Glomerular visceral epithelial cell (primary cell): Measurements from ENCODE around the gene PUM1.

ENCODE experiments used
- DNase-seq: peaks from one replicate; pipeline ENCODE4 v3.0.0-alpha.2; 2016; ENCODE audit errors: extremely low spot score

PUM1 gene

DNA sequence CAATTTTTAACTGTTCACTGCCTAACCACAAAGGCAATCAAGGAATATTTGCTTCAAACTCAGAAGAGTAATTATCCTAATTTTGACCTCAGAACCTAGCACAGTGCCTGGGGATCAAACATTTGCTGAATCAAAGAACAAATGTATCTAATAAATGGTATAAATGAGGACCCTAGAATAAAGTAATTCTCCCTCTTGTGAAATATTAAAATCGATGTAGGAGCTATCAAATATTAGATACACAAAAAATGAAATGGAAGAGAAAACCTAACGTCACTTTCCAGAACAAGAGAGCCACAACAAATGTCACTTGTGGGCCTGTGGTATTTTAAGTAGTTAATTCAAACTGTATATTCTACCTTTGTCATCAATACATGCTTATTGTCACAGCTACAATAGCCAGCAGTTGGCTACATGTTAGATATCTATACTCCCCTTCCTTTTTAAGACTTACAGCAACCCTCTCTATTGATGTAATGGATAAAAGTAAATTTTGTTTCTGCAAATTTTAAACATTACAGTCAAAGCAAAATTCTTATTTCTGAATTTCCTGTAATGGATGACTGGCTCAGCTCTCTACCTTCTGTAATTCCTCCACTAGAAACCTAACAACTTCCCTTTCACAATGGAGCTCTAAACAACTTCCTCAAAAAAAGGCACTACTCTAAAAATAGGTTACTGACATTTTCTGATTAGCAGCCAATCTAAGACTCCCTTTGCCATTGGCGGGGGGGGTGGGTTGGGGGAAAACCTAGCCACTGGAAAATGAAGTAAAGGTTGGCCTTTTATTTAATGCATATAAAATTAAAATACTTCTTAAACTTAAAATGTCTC, 37.6 kb downstream of the PUM1 start:
- no peak for DNase-seq

DNA sequence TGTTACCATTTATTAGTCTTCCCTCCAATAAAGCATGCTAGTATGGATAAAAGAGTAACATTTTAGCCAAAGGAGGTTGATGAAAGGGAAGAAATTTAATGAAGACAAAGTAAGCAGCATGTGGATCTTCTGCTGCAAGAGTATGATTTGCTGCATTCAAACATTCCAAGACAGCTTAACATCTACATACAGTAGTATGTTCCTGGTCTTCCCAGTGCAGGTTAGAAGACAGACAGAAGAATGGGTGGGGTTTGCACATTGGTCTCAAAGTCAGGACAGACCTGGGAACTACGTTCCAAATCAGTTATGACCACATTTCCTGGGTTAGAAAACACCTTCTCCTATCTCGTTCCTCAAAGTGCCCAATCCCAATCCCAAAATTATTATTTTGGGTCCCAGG, 43.3 kb downstream of the PUM1 start:
- DNase-seq: no peak

DNA sequence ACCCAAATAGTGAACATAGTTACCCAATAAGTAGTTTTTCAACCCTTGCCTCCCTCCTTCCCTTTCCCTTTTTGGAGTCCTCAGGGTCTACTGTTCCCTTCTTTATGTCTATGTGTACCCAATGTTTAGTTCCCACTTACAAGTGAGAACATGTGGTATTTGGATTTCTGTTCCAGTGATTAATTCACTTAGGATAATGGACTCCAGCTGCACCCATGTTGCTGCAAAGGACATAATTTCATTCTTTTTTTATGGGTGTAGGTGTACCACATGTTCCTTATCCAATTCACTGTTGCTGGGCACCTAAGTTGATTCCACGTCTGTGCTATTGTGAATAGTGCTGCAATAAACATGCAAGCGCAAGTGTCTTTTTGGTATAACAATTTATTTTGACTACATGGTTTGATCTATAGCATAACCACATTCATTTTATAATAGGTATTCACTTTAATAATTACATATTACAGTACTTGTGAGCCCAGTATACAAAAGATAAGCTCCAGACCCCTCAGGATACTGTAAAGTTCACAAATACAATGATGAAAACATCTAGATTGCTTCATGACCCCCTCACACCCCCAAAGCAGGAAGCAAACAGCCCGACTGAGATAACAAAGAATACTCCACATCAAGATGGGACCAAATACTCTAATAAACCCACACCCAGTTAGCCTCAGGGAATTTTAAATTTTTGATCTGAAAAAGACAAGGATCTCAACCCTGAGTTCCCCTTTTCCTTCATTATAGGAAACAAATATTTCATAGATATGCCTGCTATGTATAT, 45.3 kb downstream of the PUM1 start:
- DNase-seq: no peak

DNA sequence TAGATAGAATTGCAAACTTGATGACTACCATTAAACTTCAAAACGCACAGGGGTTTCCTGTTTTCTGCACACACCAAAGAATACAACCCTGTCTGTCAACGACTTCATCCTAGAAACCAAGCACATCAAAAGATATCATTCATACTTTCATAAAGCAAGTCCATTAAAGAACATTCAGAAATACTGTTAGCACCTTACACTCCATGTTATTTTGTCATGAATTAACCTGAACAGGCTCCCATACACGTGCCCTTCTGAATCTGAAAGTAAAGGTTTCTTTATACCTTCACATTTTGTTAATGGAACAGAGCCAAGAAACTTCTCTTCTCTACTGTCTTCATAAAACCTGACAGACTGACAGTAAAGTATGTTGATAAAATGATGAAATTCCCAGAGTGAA, 46.1 kb downstream of the PUM1 start:
- no peak for DNase-seq

DNA sequence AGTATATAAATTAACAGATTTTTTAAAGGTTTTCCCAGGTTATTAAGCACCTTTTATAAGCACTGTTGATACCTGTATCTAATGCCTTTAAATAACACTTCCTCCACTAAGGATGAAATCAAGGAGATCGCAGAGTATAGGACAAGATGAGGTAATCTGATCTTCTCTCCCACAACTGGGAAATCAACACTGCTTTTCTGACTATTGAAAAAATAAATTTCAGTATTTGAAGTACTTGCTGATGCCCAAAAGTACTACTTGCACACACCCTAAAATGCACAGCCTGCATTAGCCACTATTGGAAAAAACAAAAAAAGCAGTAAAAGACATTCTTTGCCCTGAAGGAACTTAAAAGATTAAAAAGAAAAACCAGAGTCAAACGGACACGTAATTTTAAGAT, 48.6 kb downstream of the PUM1 start:
- DNase-seq: no peak

DNA sequence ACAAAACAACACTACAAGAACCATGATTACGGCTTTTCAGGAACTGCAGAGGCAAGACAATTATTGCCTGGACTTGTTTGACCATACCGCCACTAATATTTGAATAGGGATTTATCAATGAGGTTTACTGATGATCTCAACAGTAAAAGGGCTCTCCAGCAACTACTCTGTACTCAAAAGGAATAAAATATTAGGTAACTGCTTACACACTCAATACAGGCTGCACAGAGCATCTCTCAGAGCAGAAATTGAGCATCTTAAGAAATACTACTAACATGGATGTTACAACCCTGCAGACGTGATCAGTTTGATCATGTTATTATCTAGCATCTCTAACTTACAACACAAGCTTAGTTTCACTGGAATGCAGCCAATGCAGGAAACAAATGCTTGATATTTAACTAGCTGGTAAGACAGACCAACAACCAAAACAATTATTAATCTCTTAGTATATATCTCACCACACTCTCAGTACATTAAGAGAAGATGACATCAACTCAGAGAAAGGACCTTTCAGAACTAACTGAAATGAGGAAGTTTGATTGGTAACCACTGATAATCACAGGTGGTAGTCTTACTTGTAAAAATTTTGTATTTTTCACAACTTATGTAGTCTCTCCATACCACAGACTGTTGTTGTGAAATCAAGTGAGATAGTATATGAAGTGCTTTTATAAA, 52.2 kb downstream of the PUM1 start:
- DNase-seq: peak; percentile 62

DNA sequence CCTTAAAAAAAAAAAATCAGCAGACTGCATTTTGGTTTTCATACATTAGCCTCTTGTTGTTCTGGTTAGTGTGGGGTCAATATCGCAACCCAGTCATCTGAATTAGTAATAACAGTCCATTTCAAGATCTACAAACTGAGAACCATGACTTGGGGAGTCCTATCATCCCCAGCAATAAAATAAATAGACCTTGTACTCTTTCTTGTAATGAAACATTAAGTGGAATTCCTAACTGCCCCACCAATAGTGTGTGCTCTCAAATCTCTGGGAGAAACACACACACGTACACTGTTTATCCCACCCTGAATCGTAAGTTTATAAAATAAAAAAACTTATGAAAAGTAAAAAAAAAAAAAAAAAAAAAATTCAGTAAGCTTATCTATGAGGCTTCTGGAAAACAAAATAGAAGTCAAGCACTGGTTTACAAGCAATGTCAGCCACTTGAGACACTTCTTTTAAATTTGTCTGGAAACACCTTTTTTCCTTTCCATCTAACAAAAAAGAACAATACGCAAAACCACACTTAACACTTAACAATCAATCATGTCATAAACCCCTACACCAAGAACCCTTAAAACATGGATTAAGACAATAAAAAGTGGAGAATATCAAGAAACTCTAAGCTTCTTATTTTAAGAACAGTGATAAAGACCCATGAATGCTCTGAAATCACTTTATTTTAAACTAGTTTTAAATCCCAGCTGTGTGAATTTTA, 53.1 kb downstream of the PUM1 start:
- no peak for DNase-seq

DNA sequence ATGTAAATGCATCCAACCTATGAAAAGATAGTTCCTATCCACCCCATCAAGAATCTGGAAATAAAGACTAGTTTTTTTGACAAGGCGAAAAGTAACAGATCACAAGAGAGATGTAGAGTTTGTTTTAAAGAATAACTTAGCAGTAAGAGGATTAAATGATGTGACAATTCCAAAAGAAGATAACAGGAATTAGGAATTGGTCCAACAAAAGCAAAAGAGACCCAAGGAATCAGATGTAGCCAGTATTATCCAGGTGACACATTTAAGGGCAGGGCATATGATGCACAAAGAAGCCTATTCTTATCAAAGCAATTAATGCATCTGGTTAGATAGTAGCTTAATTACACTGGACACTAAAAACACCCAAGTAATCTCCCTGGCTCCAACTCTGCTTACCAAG, 53.8 kb downstream of the PUM1 start:
- no peak for DNase-seq

DNA sequence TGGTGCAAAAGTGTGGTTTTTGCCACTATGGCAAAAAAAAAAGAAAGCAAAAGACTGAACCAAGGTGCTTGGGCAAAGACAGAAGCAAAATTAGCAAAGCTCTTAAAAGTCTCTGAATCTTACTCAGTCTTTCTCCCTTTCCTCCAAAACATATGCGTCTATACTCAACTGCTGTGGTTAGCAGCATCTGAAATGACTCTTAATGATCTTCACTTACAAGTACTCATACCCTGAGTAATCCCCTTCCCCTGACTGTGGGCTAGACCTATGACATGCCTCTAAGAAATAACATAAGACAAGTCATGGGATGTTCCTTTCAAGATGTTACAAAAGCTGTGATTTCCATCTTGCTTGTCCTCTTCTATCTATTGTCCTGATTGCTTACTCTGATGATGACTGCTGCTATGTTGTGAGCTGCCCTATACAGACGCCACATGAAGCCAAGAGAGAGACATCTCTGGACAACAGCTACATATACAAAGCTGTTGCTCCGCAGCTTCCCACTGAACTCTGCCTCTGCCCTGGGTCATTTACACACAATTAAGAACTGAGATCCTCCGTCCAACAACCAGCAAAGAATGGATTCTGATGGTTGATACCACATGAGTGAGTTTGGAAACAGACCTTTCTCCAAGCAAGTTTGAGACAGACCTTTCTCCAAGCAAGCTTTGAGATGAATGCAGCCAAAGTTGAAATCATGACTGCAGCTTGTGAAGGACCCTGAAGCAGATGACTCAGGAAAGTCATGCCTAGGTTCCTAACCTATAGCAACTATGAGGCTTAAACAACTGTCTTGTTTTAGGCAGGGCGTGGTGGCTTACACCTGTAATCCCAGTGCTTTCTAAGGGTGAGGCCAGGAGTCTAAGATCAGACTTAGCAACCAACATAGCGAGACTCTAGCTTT, 55.2 kb downstream of the PUM1 start:
- peak; percentile 55 for DNase-seq

DNA sequence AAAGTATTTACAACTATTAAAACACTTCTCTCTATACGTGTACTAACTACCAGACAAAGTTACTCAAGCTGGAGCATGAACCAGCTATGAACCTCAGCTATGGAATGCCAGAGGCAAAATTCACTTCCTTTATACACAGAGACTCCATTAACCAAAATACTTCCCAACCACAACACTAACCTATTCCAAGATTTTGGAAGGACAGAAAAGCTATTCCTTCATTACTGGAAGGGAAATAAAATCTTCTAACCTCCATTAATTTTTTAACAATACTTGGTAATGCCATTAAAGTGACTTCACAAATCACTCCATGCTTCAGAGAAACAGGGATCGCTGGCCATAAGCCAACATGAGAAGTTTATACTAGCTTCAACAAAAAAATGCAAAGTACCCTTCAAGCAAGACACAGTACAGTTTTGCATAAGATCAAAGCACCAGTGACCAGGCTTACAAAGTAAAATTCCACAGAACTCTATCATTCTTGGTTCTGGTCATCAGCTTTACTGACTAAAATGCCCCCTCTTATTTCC, 58.0 kb downstream of the PUM1 start:
- DNase-seq: peak; percentile 59

DNA sequence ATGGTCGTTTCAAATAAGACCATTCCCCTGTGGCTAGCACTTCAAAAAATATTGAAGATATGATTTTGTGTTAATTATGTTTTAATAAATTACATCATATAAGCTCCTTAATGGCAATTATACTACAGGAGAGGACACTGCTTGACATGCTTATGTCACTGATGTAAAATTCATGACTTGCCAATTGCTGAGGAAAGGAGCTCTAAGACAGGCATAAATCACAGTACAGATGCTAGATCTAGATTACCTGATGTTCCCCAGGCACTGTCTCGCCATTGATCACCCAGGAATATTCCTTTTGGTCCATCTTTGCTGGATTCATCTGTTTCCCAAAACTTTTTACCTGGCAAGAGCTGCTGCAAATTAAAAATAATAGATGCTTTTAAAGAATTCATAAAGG, 58.8 kb downstream of the PUM1 start:
- no peak for DNase-seq

DNA sequence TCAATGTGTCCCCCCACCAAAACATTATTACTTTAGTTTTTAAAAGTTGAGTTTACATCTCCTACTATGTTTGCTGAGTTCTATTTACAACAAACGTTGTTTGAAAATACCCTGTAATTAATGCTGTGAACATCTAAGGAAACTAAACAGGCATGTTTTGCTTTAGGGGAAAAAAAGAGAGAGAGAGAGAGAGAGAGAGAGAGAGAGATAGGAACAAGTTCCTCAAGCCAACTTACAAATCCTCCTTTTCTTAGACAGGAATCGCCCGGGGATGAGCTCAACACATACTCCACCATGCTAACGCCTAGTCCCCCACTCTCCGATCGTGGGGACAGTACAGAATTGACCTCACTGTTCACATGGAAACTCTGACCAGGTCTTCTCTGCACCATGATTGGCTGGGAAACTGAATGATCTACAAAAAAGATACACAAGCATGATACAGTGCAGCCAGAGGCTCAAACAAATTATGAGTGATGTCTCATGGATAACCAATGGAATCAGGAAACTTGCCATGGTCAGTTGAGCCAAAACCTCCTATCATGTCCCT, 59.8 kb downstream of the PUM1 start:
- DNase-seq: no peak

DNA sequence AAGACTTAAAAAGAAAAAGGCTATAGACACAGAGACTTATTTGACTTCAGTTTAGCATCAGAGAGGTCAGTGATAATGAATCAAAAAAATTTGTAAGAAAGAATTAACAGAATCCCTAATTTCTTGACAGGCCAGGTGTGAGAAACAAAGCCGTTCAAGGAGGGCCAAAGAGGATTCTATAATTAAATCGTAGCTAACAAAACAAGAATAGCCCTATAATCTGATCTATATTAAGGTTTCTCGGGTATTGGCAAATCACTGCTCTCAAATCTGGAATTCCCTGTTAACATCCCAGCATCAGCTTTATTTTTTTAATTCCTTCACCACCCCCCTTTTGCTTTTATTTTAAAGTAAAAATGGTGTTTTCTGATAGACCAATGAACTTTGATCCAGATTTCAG, 60.3 kb downstream of the PUM1 start:
- DNase-seq: no peak

DNA sequence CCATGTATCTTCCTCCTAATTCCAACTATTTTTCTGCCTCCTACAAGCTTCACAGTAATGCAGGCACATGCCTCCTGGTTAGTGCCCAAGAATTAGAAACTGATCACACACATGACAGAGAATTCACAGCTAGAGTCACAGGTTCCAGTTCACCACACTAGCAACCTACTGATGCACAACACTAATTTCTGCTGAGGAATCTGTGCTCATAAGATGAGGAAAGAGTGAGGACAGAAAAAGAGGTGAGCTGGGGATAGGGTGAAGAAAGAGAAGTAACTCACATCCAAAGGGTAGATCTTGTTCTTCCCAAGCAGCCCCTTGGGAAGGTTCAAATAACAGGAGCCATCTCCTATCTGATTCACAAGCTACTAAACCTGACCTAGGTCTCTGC, 61.3 kb downstream of the PUM1 start:
- peak; percentile 42 for DNase-seq

DNA sequence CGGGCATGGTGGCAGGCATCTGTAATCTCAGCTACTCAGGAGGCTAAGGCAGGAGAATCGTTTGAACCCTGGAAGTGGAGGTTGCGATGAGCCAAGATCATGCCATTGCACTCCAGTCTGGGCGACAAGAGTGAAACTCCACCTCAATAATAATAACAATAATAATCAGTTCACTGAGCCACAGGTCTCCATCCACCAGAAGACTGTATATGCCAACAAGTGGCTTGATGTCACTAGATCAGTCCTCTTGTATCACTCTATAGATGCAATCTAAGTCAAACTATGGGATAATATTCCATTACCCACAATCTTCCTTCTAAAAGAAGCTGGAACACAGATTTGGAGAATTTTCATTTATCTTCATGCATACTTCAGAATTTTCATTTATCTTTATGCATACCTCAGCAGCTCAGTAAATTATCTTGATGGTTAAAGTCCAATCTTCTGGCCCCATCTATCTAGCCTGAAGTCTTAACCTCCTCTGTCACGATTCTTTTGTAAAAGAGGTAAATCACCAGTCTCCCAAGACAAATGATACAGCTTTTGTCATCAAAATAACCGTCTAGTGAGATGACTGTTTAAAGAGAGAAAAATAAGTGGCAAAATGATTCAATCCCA, 61.8 kb downstream of the PUM1 start:
- no peak for DNase-seq

DNA sequence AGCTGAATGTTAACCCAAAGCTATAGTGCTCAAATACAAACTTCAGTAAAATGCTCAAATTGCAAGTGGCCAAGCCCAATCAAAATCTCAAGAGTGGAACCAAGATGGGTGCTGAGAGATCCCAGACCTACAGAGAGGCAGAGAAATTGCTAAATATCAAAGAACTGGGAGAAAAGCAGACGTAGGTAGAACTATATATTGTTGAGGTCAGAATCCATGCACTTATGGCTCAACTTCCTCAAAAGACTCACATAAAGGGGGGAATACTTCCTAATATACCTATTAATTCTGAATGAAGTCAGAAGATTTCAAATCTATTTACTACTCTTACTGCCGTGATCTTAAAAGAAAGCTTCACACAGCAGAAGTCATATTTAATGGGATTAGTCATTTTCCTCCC, 65.2 kb downstream of the PUM1 start:
- DNase-seq: no peak

DNA sequence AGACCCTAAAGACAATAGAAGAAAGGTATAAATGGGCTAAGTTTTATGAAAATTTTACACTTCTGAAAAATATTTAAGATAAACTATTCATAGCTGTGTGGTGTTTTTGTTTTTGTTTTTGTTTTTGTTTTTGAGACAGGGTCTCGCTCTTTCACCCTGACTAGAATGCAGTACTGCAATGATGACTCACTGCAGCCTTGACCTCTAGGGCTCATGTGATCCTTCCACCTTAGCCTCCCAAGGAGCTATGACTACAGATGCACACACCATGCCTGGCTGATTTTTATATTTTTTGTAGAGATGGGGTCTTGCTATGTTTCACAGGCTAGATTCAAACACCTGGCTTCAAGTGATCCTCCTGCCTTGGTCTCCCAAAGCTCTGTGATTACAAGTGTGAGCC, 66.6 kb downstream of the PUM1 start:
- no peak for DNase-seq

DNA sequence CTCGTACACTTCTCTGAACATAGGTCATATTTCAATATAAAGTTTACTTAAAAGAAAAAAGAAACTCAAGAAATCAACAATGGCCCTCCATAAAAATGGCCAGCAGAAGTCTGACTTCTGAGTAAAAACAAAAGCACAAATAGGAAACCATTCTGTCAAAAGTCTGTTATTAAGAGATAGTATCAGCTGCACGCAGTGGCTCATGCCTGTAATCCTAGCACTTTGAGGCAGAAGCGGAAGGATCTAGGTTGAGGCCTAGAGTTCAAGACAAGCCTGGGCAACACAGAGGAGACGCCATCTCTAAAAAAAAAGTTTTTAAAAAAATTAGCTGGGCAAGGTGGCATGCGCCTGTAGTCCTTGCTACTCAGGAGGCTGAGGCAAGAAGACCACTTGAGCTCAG, 67.3 kb downstream of the PUM1 start:
- no peak for DNase-seq

DNA sequence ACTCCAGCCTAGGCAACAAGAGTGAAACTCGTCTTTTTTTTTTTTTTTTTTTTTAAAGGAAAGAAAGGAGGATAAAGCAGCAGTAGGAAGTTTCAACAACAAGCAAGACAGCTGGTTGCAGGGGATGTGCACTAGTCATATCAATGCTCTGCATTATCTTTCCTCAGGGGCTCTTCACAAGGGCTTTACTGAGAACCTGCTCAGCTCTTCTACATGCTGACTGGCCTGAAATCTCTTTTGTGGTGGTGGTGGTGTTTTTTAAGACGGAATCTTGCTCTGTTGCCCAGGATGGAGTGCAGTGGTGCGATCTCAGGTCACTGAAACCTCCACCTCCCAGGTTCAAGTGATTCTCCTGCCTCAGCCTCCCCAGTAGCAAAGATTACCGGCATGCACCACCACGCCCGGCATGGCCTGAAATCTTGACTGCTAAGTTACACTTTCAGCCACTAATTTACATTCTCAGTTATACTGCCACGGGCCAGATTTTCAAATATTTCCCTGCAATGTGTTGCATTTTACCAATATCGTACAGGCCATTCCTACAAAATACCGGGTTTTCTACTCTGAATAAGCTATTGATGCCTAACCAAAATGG, 68.0 kb downstream of the PUM1 start:
- DNase-seq: no peak
